Islet precursor cell (in vitro differentiated cells): ENCODE measurements around the gene MLPH.
A peak's percentile ranks its signal among the peaks of the same experiment; 100 is the strongest.
"Not testable (repeated sequence)": the region's sequence is repeated elsewhere in the genome, so short reads cannot be mapped to it uniquely, and the experiment has no call there.

ENCODE experiments used
- DNase-seq: peaks from one replicate; pipeline ENCODE4 v3.0.0-alpha.2; 2018

MLPH gene

GRCh38 chr2:237459226-237459625 is 27.8 kb upstream of the MLPH start:
- no peak for DNase-seq

DNA sequence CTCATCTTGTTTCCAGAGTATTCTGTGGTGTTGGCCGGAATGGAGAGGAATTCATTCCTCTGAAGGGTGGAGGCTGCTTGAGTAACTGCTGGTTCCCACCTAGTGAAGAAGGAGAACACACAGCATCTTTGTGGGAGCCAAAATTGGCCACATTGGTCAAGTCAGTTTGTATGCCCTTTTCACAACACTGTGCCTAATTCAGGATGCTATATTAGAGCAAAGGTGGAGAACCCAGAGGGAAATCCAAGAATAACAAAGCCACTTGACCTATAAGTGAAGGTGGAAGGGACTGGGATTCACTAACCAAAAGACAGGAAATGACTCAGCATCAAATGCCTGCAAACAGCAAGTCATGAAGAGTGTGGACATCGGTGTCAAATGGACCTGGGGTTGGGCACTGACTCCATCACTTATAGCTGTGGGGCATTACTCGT is 27.3 kb upstream of the MLPH start:
- peak; percentile 49 for DNase-seq

DNA sequence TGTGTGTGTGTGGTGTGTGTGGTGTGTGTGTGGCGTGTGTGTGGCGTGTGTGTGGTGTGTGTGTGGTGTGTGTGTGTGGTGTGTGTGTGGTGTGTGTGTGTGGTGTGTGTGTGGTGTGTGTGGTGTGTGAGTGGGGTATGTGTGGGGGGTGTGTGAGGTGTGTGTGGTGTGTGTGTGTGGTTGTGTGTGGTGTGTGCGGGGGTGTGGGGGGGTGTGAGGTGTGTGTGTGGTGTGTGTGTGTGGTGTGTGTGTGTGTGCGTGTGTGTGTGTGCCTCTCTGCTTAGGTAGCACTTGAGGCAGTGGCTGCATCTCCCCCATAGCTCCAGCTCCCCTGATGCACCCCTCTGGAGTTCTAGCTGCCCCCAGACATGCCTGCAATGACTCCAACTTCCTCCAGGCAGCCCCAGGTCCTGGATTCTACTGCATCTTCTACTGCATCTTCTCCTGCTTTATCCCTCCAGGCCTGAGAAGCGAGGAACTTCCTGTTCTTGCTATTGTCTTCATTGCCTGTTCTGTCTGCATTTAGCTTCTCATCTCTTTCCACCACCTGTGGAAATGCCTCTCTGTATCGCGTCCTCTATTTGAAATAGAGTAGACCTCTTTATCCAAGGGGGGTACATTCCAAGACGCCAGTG is 22.2 kb upstream of the MLPH start:
- DNase-seq = peak; percentile 50

GRCh38 chr2:237465515-237466148 is 21.4 kb upstream of the MLPH start:
- DNase-seq = peak; percentile 64

- no peak for DNase-seq
These were observed 20.8 kb upstream of the MLPH start for GRCh38 chr2:237466211-237466610.

DNA sequence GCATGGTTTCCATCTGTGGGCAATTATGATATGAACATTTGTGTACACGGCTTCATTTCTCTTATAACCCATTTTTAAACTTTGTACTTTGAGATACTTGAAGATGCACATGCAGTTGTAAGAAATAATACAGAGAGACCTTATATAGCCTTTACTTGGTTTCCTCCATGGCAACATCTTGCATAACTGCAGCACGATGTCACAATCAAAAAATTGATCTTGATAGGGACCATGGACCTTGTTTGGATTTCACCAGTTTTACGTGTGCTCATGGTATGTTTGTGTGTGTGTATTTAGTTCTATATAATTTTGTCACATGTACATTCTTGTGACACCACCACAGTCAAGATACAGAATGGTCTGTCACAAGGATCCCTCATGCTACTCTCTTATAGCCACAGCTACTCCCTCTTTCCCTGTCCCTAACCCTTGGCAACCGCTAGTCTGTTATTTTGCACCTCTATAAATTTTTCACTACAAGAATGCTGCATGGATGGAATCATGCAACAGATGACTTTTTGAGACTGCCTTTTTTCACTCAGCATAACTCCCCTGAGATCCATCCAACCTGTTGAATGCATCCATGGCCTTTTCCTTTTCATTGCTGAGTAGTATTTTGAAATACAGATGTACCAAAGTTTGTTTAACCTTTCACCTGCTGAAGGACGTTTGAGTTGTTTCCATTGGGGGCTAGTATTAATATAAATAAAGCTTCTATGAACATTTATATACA is 19.4 kb upstream of the MLPH start:
- DNase-seq = no peak

DNA sequence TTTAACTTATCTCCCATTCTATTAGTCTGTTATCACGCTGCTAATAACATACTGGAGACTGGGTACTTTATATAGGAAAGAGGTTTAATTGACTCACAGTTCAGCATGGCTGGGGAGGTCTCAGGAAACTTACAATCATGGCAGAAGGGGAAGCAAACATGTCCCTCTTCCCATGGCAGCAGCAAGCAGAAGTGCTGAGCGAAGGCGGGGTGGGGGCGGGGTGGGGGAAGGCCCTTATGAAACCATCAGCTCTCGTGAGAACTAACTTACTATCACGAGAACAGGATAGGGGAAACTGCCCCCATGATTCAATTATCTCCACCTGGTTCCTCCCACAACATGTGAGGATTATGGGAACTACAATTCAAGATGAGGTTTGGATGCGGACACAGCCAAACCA is 17.6 kb upstream of the MLPH start:
- not testable (repeated sequence) for DNase-seq

- DNase-seq = no peak
These were observed 17.2 kb upstream of the MLPH start for GRCh38 chr2:237469849-237470248.

DNA sequence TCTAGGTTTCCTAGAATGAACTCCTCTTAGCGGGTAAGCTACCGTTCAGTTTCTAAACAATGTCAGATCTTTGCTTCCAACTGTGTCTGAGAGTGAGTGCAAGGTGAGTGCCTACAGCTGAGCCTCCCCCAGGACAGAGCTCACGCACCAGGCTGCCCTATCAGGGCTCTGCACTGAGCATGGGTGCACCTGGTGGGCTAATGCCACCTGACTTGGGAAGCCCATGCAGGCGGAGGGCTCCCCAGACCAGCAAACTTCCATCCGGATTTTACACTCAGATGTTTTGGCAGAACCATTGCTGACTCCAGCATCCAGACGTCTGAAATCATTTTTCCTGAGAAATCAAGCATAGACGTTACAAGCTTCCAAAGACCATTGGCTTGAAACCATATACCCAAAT is 16.1 kb upstream of the MLPH start:
- no peak for DNase-seq

DNA sequence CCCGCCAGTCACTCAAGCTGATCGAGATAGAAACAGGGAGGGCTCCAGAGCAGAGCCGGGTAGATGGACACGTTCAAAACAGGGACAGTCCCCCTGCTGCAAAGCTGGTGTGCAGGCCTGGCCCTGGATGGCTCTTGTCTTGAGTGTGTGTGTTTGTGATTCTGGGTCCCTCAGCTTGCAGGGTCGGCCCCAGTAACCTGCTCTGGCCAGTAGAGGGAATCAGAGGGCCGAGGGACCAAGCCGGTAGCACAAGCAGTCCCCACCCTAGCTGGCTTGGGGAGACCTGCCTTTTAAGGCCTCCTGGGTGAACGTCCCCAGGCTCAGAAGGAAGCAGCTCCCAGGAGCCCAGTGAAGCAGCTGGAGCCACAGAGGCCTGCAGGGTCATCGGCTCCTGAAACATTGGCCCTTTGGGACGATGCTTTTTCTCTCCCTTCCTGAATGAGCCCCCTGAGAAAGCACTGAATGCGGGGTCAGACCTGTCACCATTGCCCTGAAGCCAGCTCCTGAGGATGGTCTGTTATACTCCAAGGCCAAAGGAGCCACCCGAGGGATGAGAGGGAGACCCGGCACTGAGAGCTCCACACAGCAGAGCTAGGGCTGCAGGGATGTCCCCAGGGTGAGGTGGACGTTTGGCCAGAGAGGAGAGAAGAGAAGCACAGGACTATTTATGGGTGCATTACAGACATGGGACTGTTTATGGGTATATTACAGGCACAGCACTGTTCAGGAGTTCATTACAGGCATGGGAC is 15.4 kb upstream of the MLPH start:
- DNase-seq = peak; percentile 85

- peak; percentile 52 for DNase-seq
These were observed 14.8 kb upstream of the MLPH start for GRCh38 chr2:237472187-237472712.

GRCh38 chr2:237472909-237473877 is 13.9 kb upstream of the MLPH start:
- DNase-seq = peak; percentile 52

- peak; percentile 53 for DNase-seq
These were observed 13.1 kb upstream of the MLPH start for GRCh38 chr2:237473878-237474441.

DNA sequence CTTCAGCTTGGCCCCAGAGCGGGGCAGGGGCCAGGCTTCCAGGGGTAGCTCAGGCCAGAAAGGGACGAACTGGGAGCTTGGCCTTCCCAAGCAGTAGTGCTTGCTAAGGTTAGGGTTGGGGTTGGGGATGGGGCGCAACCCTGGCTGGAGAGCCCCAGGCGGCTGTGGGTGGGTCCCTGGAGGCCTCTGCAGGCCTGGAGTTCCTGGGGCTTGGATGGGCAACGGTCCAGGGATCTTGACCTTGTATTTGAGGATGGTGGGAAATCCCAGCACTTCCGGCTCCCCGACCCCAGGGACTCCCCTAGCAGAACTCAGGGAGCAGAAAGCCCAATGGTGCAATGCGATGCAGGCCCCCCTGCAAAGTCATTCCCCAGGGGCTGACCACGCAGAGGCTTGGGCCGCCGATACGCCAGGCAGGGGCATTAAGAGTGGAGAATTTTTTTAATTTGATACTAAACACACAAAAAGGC is 12.6 kb upstream of the MLPH start:
- DNase-seq = no peak

- peak; percentile 91 for DNase-seq
These were observed 11.9 kb upstream of the MLPH start for GRCh38 chr2:237474931-237475703.

GRCh38 chr2:237475704-237476141 is 11.3 kb upstream of the MLPH start:
- no peak for DNase-seq

GRCh38 chr2:237478095-237478494 is 9.0 kb upstream of the MLPH start:
- no peak for DNase-seq

DNA sequence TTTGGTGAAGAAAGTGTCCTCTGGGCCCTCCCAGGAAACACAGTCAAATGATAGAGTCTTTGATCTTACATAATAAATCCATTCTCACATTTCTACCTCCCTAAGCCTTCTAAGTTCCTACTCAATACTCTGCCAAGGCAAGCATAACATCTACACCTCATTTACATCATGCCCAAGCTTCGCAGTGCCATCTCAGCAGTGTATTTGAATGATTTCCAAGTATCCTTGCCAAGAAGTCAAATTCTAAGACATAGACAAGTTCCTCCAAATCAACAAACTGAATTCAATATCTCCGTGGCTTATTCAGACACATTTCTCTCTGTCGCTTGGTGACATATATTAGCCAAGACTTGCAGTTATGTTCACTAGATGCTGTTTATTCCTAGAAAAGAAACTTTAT is 8.1 kb upstream of the MLPH start:
- DNase-seq = no peak

DNA sequence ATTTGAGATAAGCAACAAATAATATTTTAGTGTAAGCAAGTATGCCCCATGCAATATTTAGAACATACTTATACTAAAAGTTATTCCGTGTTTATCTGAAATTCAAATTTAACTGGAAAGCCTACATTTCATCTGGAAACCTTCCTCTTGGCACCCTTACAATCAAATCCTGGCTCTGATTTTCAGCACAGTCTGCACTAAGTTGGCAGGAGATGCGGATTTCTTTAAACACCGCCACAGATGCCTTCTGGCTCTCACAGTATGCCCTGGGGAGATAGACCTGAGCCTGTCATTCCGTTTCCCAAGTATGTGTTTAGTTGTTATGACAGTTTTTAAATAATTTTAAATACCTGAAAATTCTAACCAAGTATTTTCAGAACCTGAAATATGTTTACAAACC is 7.3 kb upstream of the MLPH start:
- DNase-seq = no peak

DNA sequence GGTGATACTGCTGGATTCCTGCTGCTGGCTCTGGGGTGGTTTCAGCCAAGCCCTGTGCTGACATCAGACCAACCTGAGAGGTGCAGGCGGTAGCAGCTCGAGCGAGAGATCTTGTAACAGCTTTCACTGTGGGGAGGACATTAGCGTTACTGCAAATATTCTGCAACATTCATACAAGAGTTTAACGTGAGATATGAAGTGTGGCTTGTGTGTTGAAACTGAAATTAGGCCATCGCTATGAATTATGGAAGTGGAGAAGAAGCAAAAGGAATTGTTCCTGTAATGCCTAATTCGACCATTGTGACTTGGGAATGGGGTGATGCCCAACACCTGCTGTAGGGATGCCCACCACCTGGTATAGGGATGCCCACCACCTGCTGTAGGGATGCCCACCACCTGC is 6.5 kb upstream of the MLPH start:
- no peak for DNase-seq
